Fibroblast of skin of abdomen (primary cell): ENCODE results near the gene DHX38. TPM values are rescaled to one million over a fixed set of nuclear protein-coding genes. Genes with fewer than 3 reads are reported as not detected.
A peak's percentile ranks its signal among the peaks of the same experiment; 100 is the strongest.
"Not testable (repeated sequence)": the region's sequence is repeated elsewhere in the genome, so short reads cannot be mapped to it uniquely, and the experiment has no call there.

ENCODE experiments used
- DNase-seq: peaks from one replicate; pipeline ENCODE4 v3.0.0-alpha.2; 2013
- polyA plus RNA-seq, 2 experiments: library from polyadenylated mRNA; unstranded; fragments of 120-200 nt; gene quantifications; one replicate each; pipeline ENCODE4 v1.2.1, GENCODE V29; 2013; ENCODE audit not compliant: insufficient read length in 2 of 2

DHX38 gene
- 46.0 TPM for polyA plus RNA-seq (2013, experiment 1 of 2; ENCODE audit: insufficient read length)
- 49.7 TPM for polyA plus RNA-seq (2013, experiment 2 of 2; ENCODE audit: insufficient read length)

- peak; percentile 99 for DNase-seq
These were observed at the start of gene DHX38, which contains the start of gene TXNL4B for GRCh38 chr16:72093448-72094265. Gene DHX38, plus strand, starts transcription at chr16:72093847. Its CDS starts 2,311 bp downstream, at chr16:72096158. Gene TXNL4B, minus strand, starts transcription at chr16:72093620. Its CDS starts 2,871 bp downstream, at chr16:72090749.

GRCh38 chr16:72044296-72044695 is 49.4 kb upstream of the DHX38 start:
- no peak for DNase-seq

- no peak for DNase-seq
These were observed 48.8 kb upstream of the DHX38 start for GRCh38 chr16:72044825-72045359.

DNA sequence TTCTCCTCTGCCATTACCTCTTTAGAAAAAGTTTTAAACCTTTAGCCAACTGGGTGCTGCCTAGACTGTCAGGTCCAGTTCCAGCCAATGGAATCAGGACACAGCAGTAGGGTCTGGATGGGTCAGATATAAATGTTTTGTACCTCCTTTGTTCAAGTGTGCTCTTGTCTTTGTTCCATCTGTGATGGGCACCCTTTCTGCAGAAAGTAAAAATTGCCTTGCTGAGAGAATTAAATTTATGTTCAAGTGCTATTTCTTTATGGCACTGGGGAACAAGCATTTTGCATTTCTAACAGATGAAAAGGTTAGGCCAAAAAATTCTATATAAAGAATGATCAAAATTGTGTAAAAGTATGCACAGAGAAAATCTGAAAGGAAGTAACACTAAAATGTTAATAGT is 44.5 kb upstream of the DHX38 start:
- no peak for DNase-seq

DNA sequence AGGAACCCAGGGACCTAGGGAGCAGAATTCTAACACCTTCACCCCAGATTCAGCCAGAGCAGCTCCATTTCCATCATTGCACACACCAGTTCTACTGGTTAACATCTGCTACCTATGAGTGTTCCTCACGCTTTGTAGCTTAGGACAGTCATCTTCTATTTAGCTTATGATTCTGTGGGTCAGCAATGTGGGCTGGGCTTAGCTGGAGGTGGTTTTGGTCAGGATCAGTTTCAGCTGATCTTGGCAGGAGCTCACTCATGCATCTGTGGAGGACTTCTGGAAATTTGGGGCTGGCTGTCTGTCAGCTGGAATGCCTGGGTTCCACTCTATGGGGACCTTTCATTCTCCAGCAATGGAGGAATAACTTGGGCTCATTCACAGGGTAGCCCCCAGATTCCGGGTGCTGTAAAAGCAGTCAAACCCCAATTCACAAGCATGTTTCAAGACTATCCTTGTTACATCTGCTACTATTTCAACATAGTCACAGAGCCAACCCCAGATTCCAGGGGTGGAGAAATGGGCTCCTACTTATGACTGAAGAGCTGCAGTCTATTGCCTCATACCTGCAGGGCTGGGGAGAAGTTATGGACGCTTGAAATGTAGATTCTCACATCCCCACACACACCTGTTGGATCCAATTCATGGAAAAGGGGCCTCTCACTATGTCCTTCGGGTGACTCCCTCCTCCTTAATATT is 42.7 kb upstream of the DHX38 start:
- DNase-seq, result no peak

- no peak for DNase-seq
These were observed 41.8 kb upstream of the DHX38 start for GRCh38 chr16:72051818-72052217.

DNA sequence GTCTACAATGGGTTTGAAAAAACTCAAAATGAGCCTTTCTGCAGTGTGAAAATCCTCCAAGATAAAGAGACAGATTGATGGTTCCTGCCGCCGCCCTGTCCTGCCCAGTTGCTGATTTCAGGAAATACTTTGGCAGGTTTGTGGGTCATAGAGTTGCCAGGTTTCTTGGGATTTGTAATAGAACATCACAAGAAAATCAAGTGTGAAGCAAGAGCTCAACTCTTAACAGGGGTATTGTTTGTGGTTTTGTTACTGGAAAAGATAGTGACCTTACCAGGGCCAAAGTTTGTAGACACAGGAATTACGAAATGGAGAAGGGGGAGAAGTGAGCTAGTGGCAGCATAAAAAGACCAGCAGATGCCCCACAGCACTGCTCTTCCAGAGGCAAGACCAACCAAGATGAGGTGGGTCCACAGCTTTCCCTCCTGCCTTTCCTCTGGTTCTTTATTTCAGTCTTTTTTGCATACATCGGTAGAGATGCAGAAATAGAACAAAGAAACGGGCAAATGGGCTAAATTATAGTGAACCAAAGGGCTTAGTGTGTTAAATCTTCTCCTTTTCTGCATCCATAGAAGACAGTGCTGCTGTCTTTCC is 39.3 kb upstream of the DHX38 start, which contains the start of gene HP:
TSS of gene HP (plus strand) at position 252 of the 594 bp plus-strand sequence. CDS start at position 400, 148 bp downstream.
- DNase-seq, result not testable (repeated sequence)

DNA sequence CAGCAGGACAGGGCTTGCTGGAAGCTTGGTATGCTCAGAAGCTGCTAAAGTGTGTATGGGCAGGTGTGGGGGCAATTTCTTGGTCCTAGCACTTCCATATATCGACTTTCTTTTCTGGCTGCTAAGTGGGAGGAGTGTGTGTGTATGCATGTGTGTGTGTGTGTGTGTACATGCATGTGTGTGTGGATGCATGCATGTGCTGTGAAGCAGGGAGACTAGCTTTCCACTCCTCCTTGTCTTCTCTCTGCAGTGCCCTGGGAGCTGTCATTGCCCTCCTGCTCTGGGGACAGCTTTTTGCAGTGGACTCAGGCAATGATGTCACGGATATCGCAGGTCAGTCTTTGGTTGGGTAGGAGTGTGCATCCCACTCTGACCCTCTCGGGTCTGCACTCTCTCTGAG is 37.7 kb upstream of the DHX38 start:
- no peak for DNase-seq

DNA sequence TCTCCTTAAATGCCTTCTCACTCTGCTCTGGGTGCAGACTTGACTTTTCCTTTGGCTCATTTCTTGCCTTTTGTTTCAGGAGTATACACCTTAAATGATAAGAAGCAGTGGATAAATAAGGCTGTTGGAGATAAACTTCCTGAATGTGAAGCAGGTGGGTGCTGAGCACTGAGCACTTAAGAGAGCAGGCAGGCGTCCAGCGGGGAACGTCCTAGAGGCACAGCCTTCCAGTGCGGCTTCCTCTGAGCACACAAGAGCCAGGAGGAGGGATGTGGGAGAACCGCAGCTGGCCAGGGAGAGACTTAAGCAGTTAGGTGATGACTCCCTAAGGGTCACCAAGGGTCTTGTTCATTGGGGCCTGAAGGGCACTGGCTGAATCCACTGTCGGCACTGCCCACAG is 36.3 kb upstream of the DHX38 start:
- DNase-seq, result not testable (repeated sequence)

GRCh38 chr16:72059060-72059459 is 34.6 kb upstream of the DHX38 start:
- DNase-seq, result not testable (repeated sequence)

GRCh38 chr16:72060405-72060804 is 33.2 kb upstream of the DHX38 start:
- DNase-seq, result no peak

DNA sequence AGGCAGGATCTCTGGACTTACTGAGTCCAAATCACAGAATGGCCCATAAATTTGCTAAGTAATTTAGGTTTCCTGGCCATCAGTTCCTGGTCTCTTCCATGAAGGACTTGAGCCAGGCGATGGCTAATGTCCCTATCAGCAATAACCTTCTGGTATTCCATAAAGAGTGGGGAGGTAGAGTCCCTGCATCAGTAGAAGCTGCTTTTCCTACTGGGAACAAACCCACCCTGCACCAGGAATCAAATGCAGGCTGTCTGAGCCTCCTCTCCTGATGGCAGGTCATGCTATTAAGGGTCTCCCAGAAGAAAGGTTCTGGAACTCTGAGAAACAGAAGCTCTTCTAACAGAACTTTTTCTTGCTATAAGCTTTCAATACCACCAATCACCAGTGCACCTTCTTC is 32.1 kb upstream of the DHX38 start:
- no peak for DNase-seq

GRCh38 chr16:72064361-72064894 is 29.2 kb upstream of the DHX38 start:
- DNase-seq, result no peak

GRCh38 chr16:72066747-72067146 is 26.9 kb upstream of the DHX38 start:
- DNase-seq, result peak; percentile 23

DNA sequence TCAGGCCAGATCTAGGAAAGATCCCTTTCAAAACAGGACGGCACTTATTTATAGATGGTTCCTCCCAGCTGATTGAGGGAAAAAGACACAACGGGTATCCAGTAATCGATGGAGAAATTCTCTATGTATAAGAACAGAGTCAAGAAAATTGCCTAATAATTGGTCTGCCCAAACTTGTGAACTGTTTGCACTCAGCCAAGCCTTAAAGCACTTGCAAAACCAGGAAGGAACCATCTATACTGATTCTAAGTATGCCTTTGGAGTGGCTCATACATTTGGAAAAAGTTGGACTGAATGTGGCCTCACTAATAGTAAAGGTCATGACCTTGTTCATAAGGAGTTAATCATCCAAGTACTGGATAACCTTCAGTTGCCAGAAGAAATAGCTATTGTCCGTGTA is 24.7 kb upstream of the DHX38 start:
- no peak for DNase-seq

DNA sequence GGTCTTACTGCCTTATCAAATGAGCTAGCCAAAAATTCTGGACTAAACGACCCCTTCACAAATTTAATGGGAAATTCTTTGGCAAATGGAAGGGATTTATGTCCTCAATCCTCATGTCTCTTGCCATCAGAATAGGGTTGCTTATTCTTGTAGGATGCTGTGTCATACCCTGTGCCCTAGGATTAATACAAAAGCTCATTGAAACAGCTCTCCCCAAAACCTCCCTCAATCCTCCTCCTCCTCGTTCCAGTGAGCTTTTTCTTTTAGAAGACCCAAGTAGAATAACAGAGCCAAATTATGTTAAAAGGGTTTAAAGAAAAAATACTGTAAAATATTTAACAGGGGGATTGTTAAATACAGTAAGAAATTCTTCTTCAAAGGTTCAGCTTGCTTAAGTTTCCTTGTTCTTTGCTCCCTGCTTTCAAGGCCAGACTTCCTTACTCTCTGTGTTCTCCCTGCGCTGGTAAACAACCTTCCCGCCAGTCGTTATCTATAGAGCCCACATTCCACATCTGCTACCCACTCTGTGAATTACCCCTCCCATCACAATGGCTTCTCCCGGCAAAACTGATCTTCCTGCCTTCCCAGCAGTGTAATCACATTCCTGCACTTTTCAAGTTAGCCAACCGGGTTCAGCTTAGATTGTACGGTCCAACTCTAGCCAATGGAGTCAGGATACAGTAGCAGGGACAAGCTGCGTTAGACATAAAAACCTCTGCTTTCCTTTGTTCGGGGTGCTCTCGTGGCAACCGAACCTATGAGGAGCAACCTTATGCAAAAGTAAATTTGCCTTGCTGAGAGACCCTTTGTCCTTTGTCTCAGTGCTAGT is 20.9 kb upstream of the DHX38 start:
- DNase-seq, result no peak

DNA sequence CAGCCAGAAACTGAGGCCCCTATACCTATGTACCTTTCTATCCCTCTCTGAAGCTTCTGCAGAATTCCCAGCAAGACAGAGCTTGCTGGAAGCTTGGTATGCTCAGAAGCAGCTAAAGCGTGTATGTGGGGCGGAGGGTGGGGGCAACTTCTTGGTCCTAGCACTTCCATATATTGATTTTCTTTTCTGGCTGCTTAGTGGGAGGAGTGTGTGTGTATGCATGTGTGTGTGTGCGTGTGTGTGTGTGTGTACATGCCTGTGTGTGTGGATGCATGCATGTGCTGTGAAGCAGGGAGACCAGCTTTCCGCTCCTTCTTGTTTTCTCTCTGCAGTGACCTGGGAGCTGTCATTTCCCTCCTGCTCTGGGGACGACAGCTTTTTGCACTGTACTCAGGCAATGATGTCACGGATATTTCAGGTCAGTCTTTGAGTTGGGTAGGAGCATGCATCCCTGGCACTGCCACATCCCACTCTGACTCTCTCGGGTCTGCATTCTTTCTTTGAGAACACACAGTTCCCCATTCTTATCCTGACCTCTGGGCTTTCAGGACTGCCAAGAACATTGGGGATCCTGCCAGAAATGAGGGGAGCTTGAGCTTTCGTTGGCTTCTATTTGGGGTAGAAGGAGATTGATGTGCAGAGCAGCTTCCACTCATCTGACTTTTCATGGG is 20.0 kb upstream of the DHX38 start:
- DNase-seq, result no peak

- not testable (repeated sequence) for DNase-seq
These were observed 18.6 kb upstream of the DHX38 start for GRCh38 chr16:72075067-72075466.

- not testable (repeated sequence) for DNase-seq
These were observed 16.5 kb upstream of the DHX38 start for GRCh38 chr16:72076991-72077706.

DNA sequence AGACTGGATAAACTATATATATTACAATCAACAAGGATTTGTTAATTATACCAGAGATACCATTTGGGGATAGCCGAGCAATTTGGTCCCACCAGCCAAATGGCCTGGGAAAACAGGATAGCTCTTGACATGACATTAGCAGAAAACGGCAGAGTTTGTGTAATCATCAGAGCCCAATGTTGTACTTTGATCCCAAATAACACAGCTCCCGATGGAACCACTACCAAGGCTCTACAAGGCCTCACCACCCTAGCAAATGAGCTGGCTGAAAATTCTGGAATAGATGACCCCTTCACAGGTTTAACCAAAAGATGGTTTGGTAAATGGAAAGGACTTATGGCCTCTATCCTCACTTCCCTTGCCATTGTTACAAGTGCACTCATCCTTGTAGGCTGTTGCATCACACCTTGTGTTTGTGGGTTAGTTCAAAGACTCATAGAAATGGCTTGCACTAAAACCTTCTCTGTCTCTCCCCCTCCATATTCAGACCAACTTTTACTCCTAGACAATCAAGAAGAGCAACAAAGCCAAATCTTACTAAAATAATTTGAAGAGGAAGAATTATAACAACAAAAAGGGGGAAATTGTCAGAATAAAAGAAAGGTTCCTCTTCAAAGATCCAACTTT is 9.8 kb upstream of the DHX38 start:
- DNase-seq, result no peak
